Cardiac muscle cell (in vitro differentiated cells and primary cell): ENCODE results near the gene DR1. TPM values are rescaled to one million over a fixed set of nuclear protein-coding genes. Genes with fewer than 3 reads are reported as not detected.

Source experiments
- DNase-seq, 2 donors: peaks; one replicate each; pipeline versions ENCODE4 v3.0.0 to v3.0.0-alpha.2; 2010 to 2017; ENCODE audit warnings: low read depth in 1 of 2, low spot score in 1 of 2
- H3K27ac ChIP-seq: fragments of 200-600 bp; sonication (generic); 2 replicates; pipeline ENCODE4 v1.5.1; 2016
- H3K27me3 ChIP-seq: fragments of 200-600 bp; sonication (generic); 2 replicates; pipeline ENCODE4 v1.6.0; 2016; ENCODE audit warnings: control low read depth
- H3K36me3 ChIP-seq: fragments of 200-600 bp; sonication (generic); 2 replicates; pipeline ENCODE4 v1.5.1; 2016; ENCODE audit warnings: control low read depth
- H3K4me1 ChIP-seq: fragments of 200-600 bp; sonication (generic); 2 replicates; pipeline ENCODE4 v1.8.1; 2017; ENCODE audit warnings: low read depth, mild to moderate bottlenecking, mixed run types
- H3K4me3 ChIP-seq: fragments of 200-600 bp; sonication (generic); 2 replicates; pipeline ENCODE4 v1.5.1; 2016; ENCODE audit warnings: mild to moderate bottlenecking
- H3K9me3 ChIP-seq: fragments of 200-600 bp; sonication (generic); 2 replicates; pipeline ENCODE4 v1.5.1; 2017; ENCODE audit warnings: low read depth, mild to moderate bottlenecking, control low read depth
- CTCF ChIP-seq: IDR thresholded peaks from 2 replicates; pipeline ENCODE4 v1.5.1; 2012; ENCODE audit warnings: low read depth, mild to moderate bottlenecking, low read length
- polyA plus RNA-seq: library from polyadenylated mRNA; unstranded; fragments of >200 nt; fragmentation: Nextera tagmentation; extraction: Ambion mirVana; gene quantifications from 2 replicates; pipeline ENCODE4 v1.2.1, GENCODE V29; 2016
- total RNA-seq: library from RNA; depleted of rRNA; stranded (reverse); fragments of >200 nt; gene quantifications from 2 replicates; pipeline ENCODE4 v1.2.3, GENCODE V29; 2016

The DR1 gene
- total RNA-seq (16.1 and 20.6 TPM in 2 replicates), polyA plus RNA-seq (21.8 and 36.7 TPM in 2 replicates)

GRCh38 chr1:93345633-93346420, at the start of gene DR1:
DR1 (plus strand) TSS chr1:93345907; CDS start chr1:93346646, 739 bp downstream.
- H3K27me3 ChIP-seq: no peaks in the 10 kb centered on the region
- peak within 1 kb of the TSS; percentile 81 for H3K4me3 ChIP-seq
- peak; percentile 95 to 98 for DNase-seq
- H3K4me1 ChIP-seq: peaks cover 21% of the 10 kb centered on the region
- peak within 1 kb of the TSS; percentile 96 for H3K27ac ChIP-seq
- no peak for TF ChIP-seq CTCF
- no peaks in the 10 kb centered on the region for H3K9me3 ChIP-seq
- H3K36me3 ChIP-seq: no peaks in the 10 kb centered on the region

DNA sequence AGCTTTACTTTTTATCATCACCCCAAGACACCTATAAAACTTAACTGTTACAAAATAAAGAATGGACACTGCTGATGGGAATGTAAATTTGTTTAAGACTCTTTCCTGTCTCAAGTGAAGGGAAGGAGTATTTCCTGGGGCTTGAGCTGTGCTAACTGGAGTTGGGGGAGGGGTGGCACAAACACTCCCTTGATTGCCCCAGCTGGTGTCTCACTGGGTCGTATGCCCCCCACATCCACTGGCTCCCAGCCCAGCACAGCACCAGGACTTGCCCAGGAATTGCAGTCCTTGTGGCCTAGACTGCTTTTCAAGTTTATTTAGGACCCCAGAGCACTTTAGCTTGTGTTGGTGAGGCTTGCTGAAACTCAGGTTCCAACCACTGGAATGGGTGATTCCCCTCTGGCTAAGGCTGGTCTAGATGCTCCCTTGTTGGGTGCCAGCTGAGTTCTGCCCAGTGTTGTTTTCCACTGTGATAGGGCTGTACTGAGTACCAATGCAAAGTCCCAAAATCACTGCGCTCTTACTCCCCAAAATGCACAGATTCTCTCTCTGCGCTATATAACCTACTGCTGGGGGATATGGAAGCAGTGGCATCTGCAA, 49.1 kb upstream of the DR1 start:
- no peak for TF ChIP-seq CTCF
- DNase-seq: peak in 1 of 2 donors; percentile 2

GRCh38 chr1:93301131-93301530, 44.6 kb upstream of the DR1 start:
- no peak for DNase-seq
- Histone ChIP-seq H3K27ac (no peak overlapping the region), H3K4me3 (no peak overlapping the region), H3K36me3 (no peaks in the 10 kb centered on the region), H3K27me3 (no peaks in the 10 kb centered on the region), H3K4me1 (no peaks in the 10 kb centered on the region), H3K9me3 (no peaks in the 10 kb centered on the region)
- TF ChIP-seq CTCF: no peak

More for the DNA sequence above, 49.1 kb upstream of the DR1 start:
- no peak overlapping the region for H3K27ac ChIP-seq
- H3K36me3 ChIP-seq: no peaks in the 10 kb centered on the region
- no peaks in the 10 kb centered on the region for H3K4me1 ChIP-seq
- H3K4me3 ChIP-seq: no peak overlapping the region
- no peaks in the 10 kb centered on the region for H3K27me3 ChIP-seq
- H3K9me3 ChIP-seq: no peaks in the 10 kb centered on the region

GRCh38 chr1:93302078-93302477, 43.6 kb upstream of the DR1 start:
- no peak for DNase-seq
- Histone ChIP-seq H3K27me3 (no peaks in the 10 kb centered on the region), H3K36me3 (no peaks in the 10 kb centered on the region), H3K27ac (no peak overlapping the region), H3K9me3 (no peaks in the 10 kb centered on the region), H3K4me3 (no peak overlapping the region), H3K4me1 (no peaks in the 10 kb centered on the region)
- no peak for TF ChIP-seq CTCF

DNA sequence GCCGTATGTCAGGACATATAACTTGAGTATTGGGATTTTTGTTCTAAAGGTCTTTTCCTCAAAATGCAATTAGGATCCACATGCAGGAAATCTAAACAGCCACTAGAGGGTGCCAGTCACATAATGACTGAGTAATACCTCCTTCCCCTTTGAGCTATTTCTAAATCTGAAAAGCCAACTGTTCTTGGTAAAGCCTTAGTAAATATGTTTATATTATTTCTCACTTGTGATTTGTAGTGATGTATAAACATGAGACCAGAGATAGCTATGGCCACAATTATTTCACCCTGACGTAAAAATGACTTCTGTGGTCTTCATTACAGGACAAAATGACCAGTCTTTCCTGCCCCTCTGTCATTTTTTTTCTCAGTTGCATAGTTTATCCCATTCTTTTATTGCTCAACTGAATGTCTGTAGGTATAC, 41.0 kb upstream of the DR1 start:
- Histone ChIP-seq H3K4me1 (no peaks in the 10 kb centered on the region), H3K27me3 (no peaks in the 10 kb centered on the region), H3K36me3 (no peaks in the 10 kb centered on the region), H3K27ac (no peak overlapping the region), H3K4me3 (no peak overlapping the region), H3K9me3 (no peaks in the 10 kb centered on the region)
- peak; percentile 84 for TF ChIP-seq CTCF
- DNase-seq: peak; percentile 75 to 82
